ENCODE results near the gene DUSP1.
"Not testable (repeated sequence)": the region's sequence is repeated elsewhere in the genome, so short reads cannot be mapped to it uniquely, and the experiment has no call there.

DUSP1 gene

GRCh38 chr5:172770675-172771438, at the start of gene DUSP1:
DUSP1 (minus strand) TSS chr5:172771195; CDS start chr5:172770952, 243 bp downstream.
- DNase-seq = peak; percentile 93

- DNase-seq = no peak
These were observed 49.2 kb upstream of the DUSP1 start for GRCh38 chr5:172820046-172820767.

GRCh38 chr5:172819569-172819968, 48.6 kb upstream of the DUSP1 start:
- no peak for DNase-seq

- no peak for DNase-seq
These were observed 47.1 kb upstream of the DUSP1 start for GRCh38 chr5:172818081-172818480.

- DNase-seq = no peak
These were observed 46.7 kb upstream of the DUSP1 start for GRCh38 chr5:172817664-172818063.

- no peak for DNase-seq
These were observed 46.0 kb upstream of the DUSP1 start for GRCh38 chr5:172816925-172817562.

- DNase-seq = no peak
These were observed 44.6 kb upstream of the DUSP1 start for GRCh38 chr5:172815631-172816030.

- DNase-seq = not testable (repeated sequence)
These were observed 40.0 kb upstream of the DUSP1 start for GRCh38 chr5:172810996-172811395.

- DNase-seq = no peak
These were observed 38.8 kb upstream of the DUSP1 start for GRCh38 chr5:172809774-172810173.

GRCh38 chr5:172807766-172808311, 36.8 kb upstream of the DUSP1 start:
- DNase-seq = no peak

GRCh38 chr5:172806897-172807672, 36.1 kb upstream of the DUSP1 start:
- DNase-seq = no peak

GRCh38 chr5:172805736-172806255, 34.8 kb upstream of the DUSP1 start:
- no peak for DNase-seq

- no peak for DNase-seq
These were observed 34.2 kb upstream of the DUSP1 start for GRCh38 chr5:172805018-172805683.

GRCh38 chr5:172802567-172803176, 31.7 kb upstream of the DUSP1 start:
- no peak for DNase-seq

- DNase-seq = no peak
These were observed 31.1 kb upstream of the DUSP1 start for GRCh38 chr5:172802112-172802511.

GRCh38 chr5:172801179-172801671, 30.2 kb upstream of the DUSP1 start:
- no peak for DNase-seq

GRCh38 chr5:172800088-172800551, 29.1 kb upstream of the DUSP1 start:
- no peak for DNase-seq

- DNase-seq = no peak
These were observed 28.4 kb upstream of the DUSP1 start for GRCh38 chr5:172799416-172799815.

GRCh38 chr5:172798422-172799215, 27.6 kb upstream of the DUSP1 start:
- DNase-seq = no peak

- DNase-seq = peak; percentile 15
These were observed 26.8 kb upstream of the DUSP1 start for GRCh38 chr5:172797771-172798191.

Measured in NCI-H146 (cell line).